CD4-positive, alpha-beta T cell (primary cell): ENCODE data around the gene ZNF143. TPM values are rescaled to one million over a fixed set of nuclear protein-coding genes. Genes with fewer than 3 reads are reported as not detected.

ENCODE experiments used
- ATAC-seq: fragments of 200-7000 bp; cut with Tn5 transposase; one replicate; pipeline ENCODE4 v1.10.0; 2022; ENCODE audit warnings: mild to moderate bottlenecking; ENCODE audit not compliant: poor library complexity
- CTCF ChIA-PET: fragments of 350-600 bp; sonication (Branson Sonifier 250); formaldehyde crosslinking; loops from one replicate; lab custom pipeline; 2021; ENCODE audit warnings: antibody characterized with exemption, inconsistent platforms; lab: Charles Lee
- POLR2A ChIA-PET: fragments of 350-600 bp; sonication (Branson Sonifier 250); formaldehyde crosslinking; loops from one replicate; lab custom pipeline; 2021; ENCODE audit warnings: antibody characterized with exemption, inconsistent platforms; lab: Charles Lee
- DNase-seq, 14 experiments: peaks; one replicate each; pipeline ENCODE4 v3.0.0-alpha.2; 2013 to 2020; ENCODE audit warnings: mixed read lengths in 2 of 14
- H3K27ac ChIP-seq, 2 donors: one replicate each; pipeline versions ENCODE4 v1.5.1 to v1.7.0; 2013; ENCODE audit warnings: low read length in 2 of 2, low read depth in 1 of 2, mild to moderate bottlenecking in 1 of 2
- H3K27me3 ChIP-seq, 2 experiments: 1 replicate in 1 of 2; 2 replicates in 1 of 2; pipeline versions ENCODE4 v1.6.1 to v1.7.0; 2013; ENCODE audit warnings: low read length in 2 of 2, control low read depth in 1 of 2, mild to moderate bottlenecking in 1 of 2, moderate library complexity in 1 of 2; ENCODE audit not compliant: insufficient read depth in 2 of 2, control insufficient read depth in 1 of 2
- H3K36me3 ChIP-seq: one replicate; pipeline ENCODE4 v1.6.1; 2013; ENCODE audit warnings: low read length, control low read depth; ENCODE audit not compliant: insufficient read depth
- H3K4me1 ChIP-seq: one replicate; pipeline ENCODE4 v1.6.1; 2013; ENCODE audit warnings: low read length, control low read depth; ENCODE audit not compliant: insufficient read depth
- H3K4me3 ChIP-seq: one replicate; pipeline ENCODE4 v1.5.1; 2013; ENCODE audit warnings: mild to moderate bottlenecking, low read length, moderate library complexity
- H3K9me3 ChIP-seq, 2 experiments: 1 replicate in 1 of 2; 2 replicates in 1 of 2; pipeline versions ENCODE4 v1.6.1 to v1.7.0; 2013; ENCODE audit warnings: low read length in 2 of 2, mild to moderate bottlenecking in 2 of 2, control low read depth in 1 of 2, moderate library complexity in 1 of 2; ENCODE audit not compliant: control insufficient read depth in 1 of 2, insufficient read depth in 1 of 2
- H3K27ac Mint-ChIP-seq: one replicate; pipeline ENCODE4 v1.8.0; 2020; ENCODE audit warnings: mixed read lengths
- H3K27me3 Mint-ChIP-seq: one replicate; pipeline ENCODE4 v1.8.0; 2021; ENCODE audit warnings: mixed read lengths
- H3K36me3 Mint-ChIP-seq: one replicate; pipeline ENCODE4 v1.8.0; 2021; ENCODE audit warnings: low read depth, mixed read lengths
- H3K4me1 Mint-ChIP-seq: one replicate; pipeline ENCODE4 v1.8.0; 2021; ENCODE audit warnings: low read depth, mixed read lengths
- H3K4me3 Mint-ChIP-seq: one replicate; pipeline ENCODE4 v1.8.0; 2020; ENCODE audit warnings: mild to moderate bottlenecking, mixed read lengths
- H3K9me3 Mint-ChIP-seq: one replicate; pipeline ENCODE4 v1.8.0; 2020; ENCODE audit warnings: mixed read lengths
- CTCF ChIP-seq: fragments of 200-600 bp; IDR thresholded peaks from one replicate; pipeline ENCODE4 v1.8.0; 2022; ENCODE audit warnings: antibody characterized with exemption, mild to moderate bottlenecking
- intact Hi-C, 2 experiments: fragments of 100-400 bp; cut with DNase I in 1 of 2; cut with micrococcal nuclease in 1 of 2; formaldehyde crosslinking; loops; one replicate each; pipeline versions ENCODE4 v1.15.1 to v1.9.0; 2023 to 2025; cut with DNase I, micrococcal nuclease
- total RNA-seq, 174 experiments: library from RNA in 2 of 174; stranded (reverse) in 2 of 174; gene quantifications; one replicate each; pipeline ENCODE4 v1.2.3 and lab custom pipeline; 2021 to 2026

ZNF143 gene
- total RNA-seq, 2 experiments from 2014 or later: 18.0 to 20.3 TPM

- H3K36me3 ChIP-seq: no peaks in the 10 kb centered on the region
- no peaks in the 10 kb centered on the region for H3K27me3 ChIP-seq
- ChIA-PET POLR2A (interaction anchor here (1.4 kb wide), 1 partner anchor 12 kb away, joined by 3 read pairs; no protein-coding TSS in a partner anchor), CTCF (interaction anchor here (1.0 to 2.4 kb wide), 3 partner anchors 10 to 47 kb away, joined by 3 to 13 read pairs (median 11); no protein-coding TSS in a partner anchor)
- no peak for TF ChIP-seq CTCF
- ATAC-seq (peak; percentile 80), DNase-seq (peak in 9 of 14 experiments; percentile 15 to 82 (median 27))
- peaks cover 9% of the 10 kb centered on the region for H3K9me3 Mint-ChIP-seq
- peaks cover 13% of the 10 kb centered on the region for H3K36me3 Mint-ChIP-seq
- H3K27ac ChIP-seq: no peak overlapping the region
- peaks cover 9% of the 10 kb centered on the region for H3K4me1 ChIP-seq
- H3K4me3 Mint-ChIP-seq: no peak overlapping the region
- intact Hi-C loops: no loop called here
- peaks cover 0 to under 1% of the 10 kb centered on the region in 2 experiments for H3K9me3 ChIP-seq
- H3K27me3 Mint-ChIP-seq: no peaks in the 10 kb centered on the region
- no peak overlapping the region for H3K4me3 ChIP-seq
- peak overlapping the region; percentile 62 for H3K27ac Mint-ChIP-seq
- H3K4me1 Mint-ChIP-seq: peaks cover 25% of the 10 kb centered on the region
Observed at GRCh38 chr11:9565822-9566560, 105.2 kb downstream of the ZNF143 start.

- Histone ChIP-seq H3K4me1 (peaks cover 9% of the 10 kb centered on the region), H3K9me3 (no peaks in the 10 kb centered on the region), H3K27me3 (no peaks in the 10 kb centered on the region), H3K27ac (no peak overlapping the region), H3K36me3 (no peaks in the 10 kb centered on the region), H3K4me3 (no peak overlapping the region)
- Mint-ChIP-seq H3K4me1 (peaks cover 25% of the 10 kb centered on the region), H3K4me3 (no peak overlapping the region), H3K9me3 (peaks cover 3% of the 10 kb centered on the region), H3K27me3 (no peaks in the 10 kb centered on the region), H3K27ac (peak overlapping the region; percentile 62), H3K36me3 (peaks cover 7% of the 10 kb centered on the region)
- intact Hi-C loops: no loop called here
- no peak for TF ChIP-seq CTCF
- no peak for DNase-seq
- ChIA-PET POLR2A (interaction anchor here (1.4 kb wide), 1 partner anchor 11 kb away, joined by 3 read pairs; no protein-coding TSS in a partner anchor), CTCF (interaction anchor here (1.0 to 2.4 kb wide), 3 partner anchors 10 to 47 kb away, joined by 3 to 13 read pairs (median 11); no protein-coding TSS in a partner anchor)
- ATAC-seq: no peak
Observed at GRCh38 chr11:9566561-9567063, 105.8 kb downstream of the ZNF143 start.

- Histone ChIP-seq H3K36me3 (no peaks in the 10 kb centered on the region), H3K27me3 (no peaks in the 10 kb centered on the region), H3K27ac (no peak overlapping the region), H3K4me3 (no peak overlapping the region), H3K9me3 (no peaks in the 10 kb centered on the region), H3K4me1 (peaks cover 15% of the 10 kb centered on the region)
- CTCF ChIA-PET: interaction anchor here (1.0 to 2.4 kb wide), 3 partner anchors 9 to 46 kb away, joined by 3 to 13 read pairs (median 11); no protein-coding TSS in a partner anchor
- H3K36me3 Mint-ChIP-seq: peaks cover 1% of the 10 kb centered on the region
- DNase-seq (no peak), ATAC-seq (no peak)
- peaks cover 25% of the 10 kb centered on the region for H3K4me1 Mint-ChIP-seq
- POLR2A ChIA-PET: interaction anchor here (1.4 kb wide), 1 partner anchor 10 kb away, joined by 3 read pairs; no protein-coding TSS in a partner anchor
- no peak for TF ChIP-seq CTCF
- H3K4me3 Mint-ChIP-seq: no peak overlapping the region
- H3K27me3 Mint-ChIP-seq: no peaks in the 10 kb centered on the region
- intact Hi-C loops: no loop called here
- H3K9me3 Mint-ChIP-seq: no peaks in the 10 kb centered on the region
- no peak overlapping the region for H3K27ac Mint-ChIP-seq
Observed at GRCh38 chr11:9567401-9567800, 106.6 kb downstream of the ZNF143 start.
